Subcutaneous adipose tissue (tissue), 4 donors: ENCODE measurements around the gene ERC1. TPM values are rescaled to one million over a fixed set of nuclear protein-coding genes. Genes with fewer than 3 reads are reported as not detected.

Experiments
- CTCF ChIP-seq: fragments of 450-650 bp; IDR thresholded peaks from one replicate; pipeline ENCODE4 v1.5.1; 2016; ENCODE audit warnings: low read depth, mild to moderate bottlenecking, control low read depth, antibody characterized with exemption, moderate library complexity
- total RNA-seq, 4 donors: library from RNA; depleted of rRNA; stranded (reverse); fragments of >200 nt; gene quantifications; one replicate each; pipeline ENCODE4 v1.1.0, GENCODE V29; 2016

ERC1 gene
- total RNA-seq, 4 donors from 2014 or later = 40.3 to 71.8 (median 62.3) TPM

DNA sequence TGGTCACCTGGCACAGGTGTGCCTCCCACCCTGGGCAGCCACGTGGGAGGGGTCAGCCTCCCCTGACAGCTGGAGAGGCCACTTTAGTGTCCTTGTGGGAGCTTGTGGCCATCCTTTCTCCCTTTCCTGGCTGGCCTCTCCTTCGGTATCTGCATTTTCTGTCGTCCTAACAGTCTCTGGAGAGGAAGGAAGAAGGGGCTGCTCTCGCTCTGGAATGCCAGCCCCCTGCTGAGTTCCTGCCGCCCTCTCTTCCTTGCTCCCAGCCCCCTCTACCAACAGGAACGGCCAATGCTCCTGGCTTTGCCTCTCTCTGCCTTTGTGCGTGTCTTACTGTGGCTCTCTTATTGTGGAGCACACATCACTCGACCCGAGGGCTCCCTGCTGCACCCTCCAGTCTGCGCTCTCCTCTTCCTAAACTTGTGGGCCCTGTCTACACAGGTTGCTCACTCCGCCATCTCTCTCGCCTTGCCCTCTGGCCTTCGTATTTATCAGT, 532.6 kb downstream of the ERC1 start:
- no peak for TF ChIP-seq CTCF

DNA sequence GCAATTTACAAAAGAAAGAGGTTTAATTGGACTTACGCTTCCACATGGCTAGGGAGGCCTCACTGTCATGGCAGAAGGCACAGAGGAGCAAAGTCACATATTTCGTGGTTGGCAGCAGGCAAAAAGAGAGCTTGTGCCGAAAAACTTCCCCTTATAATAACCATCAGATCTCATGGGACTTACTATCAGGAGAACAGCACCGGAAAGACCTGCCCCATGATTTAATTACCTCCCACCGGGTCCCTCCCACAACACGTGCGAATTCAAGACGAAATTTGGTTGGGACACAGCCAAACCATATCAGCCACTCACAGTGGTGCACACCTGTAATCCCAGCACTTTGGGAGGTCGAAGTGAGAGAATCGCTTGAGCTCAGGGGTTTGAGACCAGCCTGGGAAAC, 534.8 kb downstream of the ERC1 start:
- no peak for TF ChIP-seq CTCF

DNA sequence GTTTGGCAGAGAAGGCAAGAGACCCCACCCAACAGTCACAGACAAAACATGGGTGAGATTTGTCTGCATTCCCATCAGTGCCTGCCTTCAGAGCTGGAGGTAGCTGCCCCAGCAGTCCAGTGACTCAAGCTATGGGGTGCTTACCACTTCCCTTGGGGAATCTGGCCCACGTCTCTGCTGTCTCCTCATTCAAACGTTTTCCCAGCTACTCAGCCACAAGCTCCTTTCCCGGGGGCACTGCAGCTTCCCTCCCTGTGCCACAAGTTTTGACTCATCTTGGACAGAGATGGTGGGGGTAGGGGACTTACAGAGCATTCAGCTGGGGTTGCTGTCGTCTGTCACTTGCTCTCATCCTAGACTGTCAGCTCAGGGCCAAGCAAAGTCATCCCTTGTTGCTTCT, 536.8 kb downstream of the ERC1 start:
- TF ChIP-seq CTCF = no peak

DNA sequence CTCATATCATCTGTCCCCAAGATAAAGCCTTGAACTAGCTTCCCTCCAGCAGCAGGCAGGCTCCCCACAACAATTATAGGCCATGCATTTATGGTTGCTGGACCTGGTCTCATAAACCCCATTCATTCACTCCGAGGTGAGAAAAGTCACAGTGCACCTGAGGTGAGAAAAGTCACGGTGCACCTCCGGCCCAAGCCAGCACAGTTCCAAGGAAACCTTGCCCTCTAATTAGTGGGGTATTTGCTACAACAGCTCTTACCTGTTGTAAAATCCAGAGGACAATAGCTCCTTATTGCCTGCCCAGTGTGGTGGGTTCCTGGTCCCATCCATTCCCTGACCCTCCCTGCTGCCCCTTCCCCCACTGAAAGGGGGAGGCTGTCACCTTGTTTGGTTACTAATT, 537.8 kb downstream of the ERC1 start:
- no peak for TF ChIP-seq CTCF

GRCh38 chr12:1529228-1529861, 538.3 kb downstream of the ERC1 start:
- no peak for TF ChIP-seq CTCF

GRCh38 chr12:1529862-1530591, 539.0 kb downstream of the ERC1 start:
- no peak for TF ChIP-seq CTCF

DNA sequence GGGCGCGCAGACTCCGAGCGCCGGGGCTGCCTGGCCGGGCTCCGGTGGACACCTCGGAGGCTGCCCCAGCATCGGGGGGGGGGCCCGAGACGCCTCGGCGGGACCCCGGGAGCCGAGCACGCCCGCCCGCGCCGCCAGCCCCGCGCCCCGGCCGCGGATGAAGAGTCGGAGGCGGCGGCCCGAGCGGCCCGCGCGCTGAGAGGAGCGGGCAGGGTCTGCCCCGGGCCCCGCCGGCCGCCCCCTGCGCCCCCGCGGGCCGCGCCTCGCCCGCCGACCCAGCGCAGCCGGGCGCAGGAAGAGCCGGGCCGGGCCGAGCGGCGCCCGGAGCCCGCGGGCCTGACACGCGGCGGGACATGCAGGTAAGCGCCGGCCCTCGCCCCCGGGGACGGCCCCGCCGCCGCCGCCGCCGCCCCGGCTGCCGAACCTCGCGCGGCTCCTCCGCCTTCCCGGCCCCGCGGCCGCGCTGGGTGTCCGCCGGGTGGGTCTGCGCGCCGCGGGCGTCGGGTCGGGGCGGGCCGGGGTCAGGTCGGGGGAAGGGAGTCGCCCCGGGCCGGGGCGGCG, 539.6 kb downstream of the ERC1 start:
- no peak for TF ChIP-seq CTCF
